Measurements from ENCODE around the gene SUN3. TPM values are rescaled to one million over a fixed set of nuclear protein-coding genes. Genes with fewer than 3 reads are reported as not detected.

The SUN3 gene
- total and polyA plus RNA-seq, 9 of the 15 experiments (the other 6 are each of a cell fraction or from before 2014, with no cell fraction given), result 0.04 to 0.06 TPM; not detected in 7

DNA sequence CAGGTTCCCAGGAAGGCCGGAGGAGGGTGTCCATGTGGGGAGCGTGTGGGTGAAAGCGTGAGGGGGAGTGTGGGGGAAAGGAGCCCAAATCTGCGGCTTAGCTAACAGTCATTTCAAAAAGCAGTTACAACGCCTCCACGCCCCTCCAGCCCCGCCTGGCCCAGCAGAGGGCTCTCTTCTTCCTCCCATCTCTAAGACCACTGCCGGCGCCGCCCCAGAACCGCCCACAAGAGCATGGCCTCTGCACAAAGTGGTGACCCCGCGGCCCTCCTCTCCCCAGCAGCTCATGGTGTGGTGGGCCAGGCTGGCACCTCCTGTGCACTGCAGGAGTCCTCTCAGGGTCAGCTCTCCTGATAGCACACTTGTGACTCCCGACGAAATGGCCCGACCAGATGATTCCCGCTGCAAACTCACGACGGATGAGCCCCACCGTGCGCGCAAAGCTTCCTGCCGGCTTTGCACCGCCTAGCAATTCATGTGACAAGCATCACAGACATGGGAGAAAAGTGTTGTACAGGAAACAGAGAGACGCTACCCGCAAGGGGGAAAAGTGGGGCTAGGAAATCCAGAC, 37.1 kb downstream of the SUN3 start (continued):
- TF ChIP-seq, protein P1, sequence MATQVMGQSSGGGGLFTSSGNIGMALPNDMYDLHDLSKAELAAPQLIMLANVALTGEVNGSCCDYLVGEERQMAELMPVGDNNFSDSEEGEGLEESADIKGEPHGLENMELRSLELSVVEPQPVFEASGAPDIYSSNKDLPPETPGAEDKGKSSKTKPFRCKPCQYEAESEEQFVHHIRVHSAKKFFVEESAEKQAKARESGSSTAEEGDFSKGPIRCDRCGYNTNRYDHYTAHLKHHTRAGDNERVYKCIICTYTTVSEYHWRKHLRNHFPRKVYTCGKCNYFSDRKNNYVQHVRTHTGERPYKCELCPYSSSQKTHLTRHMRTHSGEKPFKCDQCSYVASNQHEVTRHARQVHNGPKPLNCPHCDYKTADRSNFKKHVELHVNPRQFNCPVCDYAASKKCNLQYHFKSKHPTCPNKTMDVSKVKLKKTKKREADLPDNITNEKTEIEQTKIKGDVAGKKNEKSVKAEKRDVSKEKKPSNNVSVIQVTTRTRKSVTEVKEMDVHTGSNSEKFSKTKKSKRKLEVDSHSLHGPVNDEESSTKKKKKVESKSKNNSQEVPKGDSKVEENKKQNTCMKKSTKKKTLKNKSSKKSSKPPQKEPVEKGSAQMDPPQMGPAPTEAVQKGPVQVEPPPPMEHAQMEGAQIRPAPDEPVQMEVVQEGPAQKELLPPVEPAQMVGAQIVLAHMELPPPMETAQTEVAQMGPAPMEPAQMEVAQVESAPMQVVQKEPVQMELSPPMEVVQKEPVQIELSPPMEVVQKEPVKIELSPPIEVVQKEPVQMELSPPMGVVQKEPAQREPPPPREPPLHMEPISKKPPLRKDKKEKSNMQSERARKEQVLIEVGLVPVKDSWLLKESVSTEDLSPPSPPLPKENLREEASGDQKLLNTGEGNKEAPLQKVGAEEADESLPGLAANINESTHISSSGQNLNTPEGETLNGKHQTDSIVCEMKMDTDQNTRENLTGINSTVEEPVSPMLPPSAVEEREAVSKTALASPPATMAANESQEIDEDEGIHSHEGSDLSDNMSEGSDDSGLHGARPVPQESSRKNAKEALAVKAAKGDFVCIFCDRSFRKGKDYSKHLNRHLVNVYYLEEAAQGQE (IDR thresholded peaks at IDR 0.05; ENCODE audit: borderline replicate concordance), result peak; percentile 68; the same call in 1 of the 2 replicates
- TF ChIP-seq, protein P1 (CRISPR knock-in tag; IDR thresholded peaks at IDR 0.05; ENCODE audit: low read depth), result no peak
- TF ChIP-seq EGR1 (conservative IDR thresholded peaks at IDR 0.05) (peak; percentile 51; the same call in 1 of the 2 replicates), ZNF143 (CRISPR knock-in tag; IDR thresholded peaks at IDR 0.05) (no peak), RB1 (IDR thresholded peaks at IDR 0.05; ENCODE audit: low read depth) (0 out of 2 replicates have a peak, but pooled peaks have one; percentile 17), MXI1 (IDR thresholded peaks at IDR 0.05; ENCODE audit: low read depth, low read length) (no peak), SMAD1 (IDR thresholded peaks at IDR 0.05; ENCODE audit: low read depth, low read length, partially characterized antibody) (no peak)
- TF ChIP-seq, protein P2, sequence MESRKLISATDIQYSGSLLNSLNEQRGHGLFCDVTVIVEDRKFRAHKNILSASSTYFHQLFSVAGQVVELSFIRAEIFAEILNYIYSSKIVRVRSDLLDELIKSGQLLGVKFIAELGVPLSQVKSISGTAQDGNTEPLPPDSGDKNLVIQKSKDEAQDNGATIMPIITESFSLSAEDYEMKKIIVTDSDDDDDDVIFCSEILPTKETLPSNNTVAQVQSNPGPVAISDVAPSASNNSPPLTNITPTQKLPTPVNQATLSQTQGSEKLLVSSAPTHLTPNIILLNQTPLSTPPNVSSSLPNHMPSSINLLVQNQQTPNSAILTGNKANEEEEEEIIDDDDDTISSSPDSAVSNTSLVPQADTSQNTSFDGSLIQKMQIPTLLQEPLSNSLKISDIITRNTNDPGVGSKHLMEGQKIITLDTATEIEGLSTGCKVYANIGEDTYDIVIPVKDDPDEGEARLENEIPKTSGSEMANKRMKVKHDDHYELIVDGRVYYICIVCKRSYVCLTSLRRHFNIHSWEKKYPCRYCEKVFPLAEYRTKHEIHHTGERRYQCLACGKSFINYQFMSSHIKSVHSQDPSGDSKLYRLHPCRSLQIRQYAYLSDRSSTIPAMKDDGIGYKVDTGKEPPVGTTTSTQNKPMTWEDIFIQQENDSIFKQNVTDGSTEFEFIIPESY (CRISPR knock-in tag; IDR thresholded peaks at IDR 0.05), result peak; percentile 81
- TF ChIP-seq, protein P3, sequence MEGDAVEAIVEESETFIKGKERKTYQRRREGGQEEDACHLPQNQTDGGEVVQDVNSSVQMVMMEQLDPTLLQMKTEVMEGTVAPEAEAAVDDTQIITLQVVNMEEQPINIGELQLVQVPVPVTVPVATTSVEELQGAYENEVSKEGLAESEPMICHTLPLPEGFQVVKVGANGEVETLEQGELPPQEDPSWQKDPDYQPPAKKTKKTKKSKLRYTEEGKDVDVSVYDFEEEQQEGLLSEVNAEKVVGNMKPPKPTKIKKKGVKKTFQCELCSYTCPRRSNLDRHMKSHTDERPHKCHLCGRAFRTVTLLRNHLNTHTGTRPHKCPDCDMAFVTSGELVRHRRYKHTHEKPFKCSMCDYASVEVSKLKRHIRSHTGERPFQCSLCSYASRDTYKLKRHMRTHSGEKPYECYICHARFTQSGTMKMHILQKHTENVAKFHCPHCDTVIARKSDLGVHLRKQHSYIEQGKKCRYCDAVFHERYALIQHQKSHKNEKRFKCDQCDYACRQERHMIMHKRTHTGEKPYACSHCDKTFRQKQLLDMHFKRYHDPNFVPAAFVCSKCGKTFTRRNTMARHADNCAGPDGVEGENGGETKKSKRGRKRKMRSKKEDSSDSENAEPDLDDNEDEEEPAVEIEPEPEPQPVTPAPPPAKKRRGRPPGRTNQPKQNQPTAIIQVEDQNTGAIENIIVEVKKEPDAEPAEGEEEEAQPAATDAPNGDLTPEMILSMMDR (IDR thresholded peaks at IDR 0.05 in 2 of 3, conservative IDR thresholded peaks at IDR 0.05 in 1 of 3; ENCODE audit: insufficient read depth in 2 of 3, low read depth in 1 of 3, low read length in 3 of 3), result peak; percentile 50 to 67 (median 63)
- TF ChIP-seq, protein P4, sequence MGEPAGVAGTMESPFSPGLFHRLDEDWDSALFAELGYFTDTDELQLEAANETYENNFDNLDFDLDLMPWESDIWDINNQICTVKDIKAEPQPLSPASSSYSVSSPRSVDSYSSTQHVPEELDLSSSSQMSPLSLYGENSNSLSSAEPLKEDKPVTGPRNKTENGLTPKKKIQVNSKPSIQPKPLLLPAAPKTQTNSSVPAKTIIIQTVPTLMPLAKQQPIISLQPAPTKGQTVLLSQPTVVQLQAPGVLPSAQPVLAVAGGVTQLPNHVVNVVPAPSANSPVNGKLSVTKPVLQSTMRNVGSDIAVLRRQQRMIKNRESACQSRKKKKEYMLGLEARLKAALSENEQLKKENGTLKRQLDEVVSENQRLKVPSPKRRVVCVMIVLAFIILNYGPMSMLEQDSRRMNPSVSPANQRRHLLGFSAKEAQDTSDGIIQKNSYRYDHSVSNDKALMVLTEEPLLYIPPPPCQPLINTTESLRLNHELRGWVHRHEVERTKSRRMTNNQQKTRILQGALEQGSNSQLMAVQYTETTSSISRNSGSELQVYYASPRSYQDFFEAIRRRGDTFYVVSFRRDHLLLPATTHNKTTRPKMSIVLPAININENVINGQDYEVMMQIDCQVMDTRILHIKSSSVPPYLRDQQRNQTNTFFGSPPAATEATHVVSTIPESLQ (CRISPR knock-in tag; IDR thresholded peaks at IDR 0.05), result no peak
